Prostate gland (tissue), 2 donors: ENCODE results near the gene TCF7L2.

ENCODE experiments used
- CTCF ChIP-seq, 4 experiments: fragments of 200-600 bp in 2 of 4; fragments of 450-650 bp in 2 of 4; sonication (generic) in 2 of 4; IDR thresholded peaks; 1 replicate in 3 of 4; 2 replicates in 1 of 4; pipeline ENCODE4 v1.5.1; 2016 to 2019; ENCODE audit warnings: antibody characterized with exemption in 4 of 4, mild to moderate bottlenecking in 2 of 4, moderate library complexity in 2 of 4
- POLR2A ChIP-seq: fragments of 450-650 bp; IDR thresholded peaks from one replicate; pipeline ENCODE4 v1.6.1; 2016; ENCODE audit warnings: antibody characterized with exemption, mild to moderate bottlenecking

- no peak for TF ChIP-seq CTCF (IDR thresholded peaks at IDR 0.05)
- no peak for TF ChIP-seq POLR2A
Measured at GRCh38 chr10:113125612-113126011, 175.6 kb downstream of the TCF7L2 start.
